ENCODE results near the gene PIK3AP1.

- TF ChIP-seq CEBPB (IDR thresholded peaks at IDR 0.05; ENCODE audit: borderline replicate concordance, low read depth, low read length) (no peak), GTF2F1 (IDR thresholded peaks at IDR 0.05; ENCODE audit: low read length) (no peak)
Observed at GRCh38 chr10:96596422-96597407, 123.6 kb downstream of the PIK3AP1 start.
